Endothelial cell of umbilical vein (primary cell): ENCODE measurements around the gene CXCL11. TPM values are rescaled to one million over a fixed set of nuclear protein-coding genes. Genes with fewer than 3 reads are reported as not detected.
"Not testable (repeated sequence)": the region's sequence is repeated elsewhere in the genome, so short reads cannot be mapped to it uniquely, and the experiment has no call there.

Experiments used
- BruUV-seq: library from RNA; stranded (reverse); fragments of 400-500 nt; replicated peaks from 2 replicates; lab custom pipeline; 2021; lab: Mats Ljungman, UMichigan
- CTCF ChIA-PET: fragments of 300-600, 350-600 bp; sonication (Branson Sonifier 250); formaldehyde crosslinking; loops from one replicate; lab custom pipeline; 2021; ENCODE audit warnings: antibody characterized with exemption, inconsistent platforms; lab: Charles Lee
- POLR2A ChIA-PET: fragments of 300-600, 350-600 bp; sonication (Branson Sonifier 250); formaldehyde crosslinking; loops from one replicate; lab custom pipeline; 2021; ENCODE audit warnings: antibody characterized with exemption, inconsistent platforms; lab: Charles Lee
- DNase-seq: peaks from one replicate; pipeline ENCODE4 v3.0.0-alpha.2; 2011; ENCODE audit warnings: low read depth, low spot score
- FAIRE-seq: peaks from 2 replicates; lab custom pipeline; 2011; peaks lifted over from hg19 to GRCh38; lab: Jason Lieb, UNC
- H2AFZ ChIP-seq: 2 replicates; pipeline ENCODE4 v1.6.0; 2012; ENCODE audit warnings: low read depth, low read length, control low read depth, inconsistent platforms
- H3K27ac ChIP-seq: 2 replicates; pipeline ENCODE4 v1.5.1; 2011; ENCODE audit warnings: low read depth, mild to moderate bottlenecking, control low read depth, low read length, moderate library complexity; ENCODE audit not compliant: insufficient read depth
- H3K27me3 ChIP-seq, 2 experiments: 2 replicates each; pipeline versions ENCODE4 v1.6.0 to v1.6.1; 2011; ENCODE audit warnings: low read length in 2 of 2, mixed read lengths in 1 of 2; ENCODE audit not compliant: control insufficient read depth in 2 of 2, insufficient read depth in 2 of 2
- H3K36me3 ChIP-seq, 2 experiments: 2 replicates in 1 of 2; 3 replicates in 1 of 2; pipeline ENCODE4 v1.5.1; 2011; ENCODE audit warnings: low read length in 2 of 2, mild to moderate bottlenecking in 1 of 2, moderate library complexity in 1 of 2; ENCODE audit not compliant: control insufficient read depth in 2 of 2, insufficient read depth in 2 of 2; ENCODE audit errors: extremely low read depth in 1 of 2
- H3K4me1 ChIP-seq: 3 replicates; pipeline ENCODE4 v1.5.1; 2011; ENCODE audit warnings: mild to moderate bottlenecking, low read length; ENCODE audit not compliant: control insufficient read depth, insufficient read depth; ENCODE audit errors: extremely low read depth
- H3K4me2 ChIP-seq: 2 replicates; pipeline ENCODE4 v1.6.1; 2011; ENCODE audit warnings: low read length, control low read depth, mixed read lengths; ENCODE audit not compliant: insufficient read depth
- H3K4me3 ChIP-seq, 3 experiments: fragments of 200-600 bp in 1 of 3; sonication (generic), shearing (Covaris generic) in 1 of 3; replicated peaks in 1 of 3; 2 replicates each; pipeline ENCODE4 v1.5.1; 2011 to 2016; ENCODE audit warnings: control low read depth in 3 of 3, low read length in 3 of 3, mild to moderate bottlenecking in 2 of 3, inconsistent platforms in 1 of 3, low read depth in 1 of 3, moderate library complexity in 1 of 3; ENCODE audit not compliant: insufficient read depth in 1 of 3
- H3K79me2 ChIP-seq: 2 replicates; pipeline ENCODE4 v1.6.0; 2012; ENCODE audit warnings: low read length, inconsistent platforms; ENCODE audit not compliant: control insufficient read depth, insufficient read depth
- H3K9ac ChIP-seq: replicated peaks from 2 replicates; pipeline ENCODE3; 2011; ENCODE audit warnings: low read length, control low read depth; ENCODE audit not compliant: insufficient read depth; ENCODE audit errors: extremely low read depth
- H3K9me1 ChIP-seq: replicated peaks from 3 replicates; pipeline ENCODE4 v1.6.0; 2011; ENCODE audit warnings: mild to moderate bottlenecking, low read length; ENCODE audit not compliant: control insufficient read depth, insufficient read depth; ENCODE audit errors: extremely low read depth
- H3K9me3 ChIP-seq: replicated peaks from 2 replicates; pipeline ENCODE4 v1.5.1; 2012; ENCODE audit warnings: low read length, inconsistent platforms; ENCODE audit not compliant: control insufficient read depth, insufficient read depth
- H4K20me1 ChIP-seq: replicated peaks from 2 replicates; pipeline ENCODE3; 2011; ENCODE audit warnings: mild to moderate bottlenecking, low read length; ENCODE audit not compliant: control insufficient read depth, insufficient read depth; ENCODE audit errors: extremely low read depth
- CTCF ChIP-seq, 2 donors: IDR thresholded peaks; 1 replicate in 1 of 2; 2 replicates in 1 of 2; pipeline ENCODE4 v1.5.1; 2011; ENCODE audit warnings: low read length in 2 of 2, mild to moderate bottlenecking in 2 of 2, moderate library complexity in 2 of 2, control low read depth in 1 of 2, inconsistent platforms in 1 of 2, low read depth in 1 of 2; ENCODE audit not compliant: insufficient read depth in 1 of 2; ENCODE audit errors: extremely low read depth in 1 of 2
- EZH2 ChIP-seq: IDR thresholded peaks from 2 replicates; pipeline ENCODE4 v1.6.1; 2012; ENCODE audit warnings: borderline replicate concordance, low read depth, mild to moderate bottlenecking, moderate library complexity, low read length, inconsistent platforms; ENCODE audit not compliant: severe bottlenecking
- FOS ChIP-seq: IDR thresholded peaks from 2 replicates; pipeline ENCODE4 v1.6.1; 2011; ENCODE audit warnings: mild to moderate bottlenecking, low read length, moderate library complexity, borderline replicate concordance; ENCODE audit not compliant: insufficient read depth
- GATA2 ChIP-seq: IDR thresholded peaks from 2 replicates; pipeline ENCODE4 v1.7.0; 2011; ENCODE audit warnings: low read depth, mild to moderate bottlenecking, moderate library complexity, mixed read lengths, low read length; ENCODE audit not compliant: insufficient read length, insufficient read depth
- JUN ChIP-seq: IDR thresholded peaks from 2 replicates; pipeline ENCODE4 v1.6.1; 2011; ENCODE audit warnings: borderline replicate concordance, low read depth; ENCODE audit not compliant: insufficient read length, insufficient read depth
- MAX ChIP-seq: IDR thresholded peaks from 2 replicates; pipeline ENCODE4 v1.6.1; 2011; ENCODE audit not compliant: insufficient read depth, insufficient read length
- MYC ChIP-seq: IDR thresholded peaks from one replicate; pipeline ENCODE4 v1.6.1; 2011; ENCODE audit warnings: mild to moderate bottlenecking, low read depth, low read length
- POLR2A ChIP-seq: IDR thresholded peaks from 2 replicates; pipeline ENCODE4 v1.6.1; 2012; ENCODE audit warnings: low read depth, mild to moderate bottlenecking, control low read depth, low read length
- POLR2AphosphoS5 ChIP-seq: IDR thresholded peaks from 2 replicates; pipeline ENCODE4 v1.6.1; 2012; ENCODE audit warnings: low read depth, mild to moderate bottlenecking, control low read depth, low read length, moderate library complexity; ENCODE audit not compliant: insufficient read depth
- dilution Hi-C: fragments of 300-500 bp; cut with MboI; formaldehyde crosslinking; loops from one replicate; pipeline ENCODE4 v1.15.0; 2019; ENCODE audit warnings: low sequenced_read_pairs; ENCODE audit not compliant: extremely low pct_ligation_motif_present
- intact Hi-C: fragments of 100-400 bp; cut with micrococcal nuclease; formaldehyde crosslinking; loops from one replicate; pipeline ENCODE4 v1.10.0; 2022
- polyA plus RNA-seq, 4 experiments: library from polyadenylated mRNA; depleted of rRNA in 3 of 4; stranded (reverse) in 3 of 4; unstranded in 1 of 4; fragments of >200 nt; gene quantifications; 2 replicates each; pipeline versions ENCODE4 v1.2.1 to v1.2.3, GENCODE V29; 2011 to 2012; ENCODE audit warnings: missing spikeins in 1 of 4
- total RNA-seq: library from RNA; stranded (reverse); gene quantifications from 2 replicates; pipeline ENCODE4 v1.2.3, GENCODE V29; 2021

Gene CXCL11
- total and polyA plus RNA-seq, 2 donors (not counting 3 experiments of a cell fraction or from before 2014, with no cell fraction given), result 0.91 to 1.1 TPM

- H3K27ac ChIP-seq, H2AFZ ChIP-seq, H4K20me1 ChIP-seq, H3K79me2 ChIP-seq, H3K36me3 ChIP-seq, H3K4me3 ChIP-seq, intact Hi-C loops, FAIRE-seq, POLR2A ChIA-PET, H3K4me1 ChIP-seq, H3K9me1 ChIP-seq, H3K9ac ChIP-seq, dilution Hi-C loops, H3K9me3 ChIP-seq, H3K27me3 ChIP-seq: not testable (repeated sequence)
- CTCF ChIA-PET, result interaction anchor here (1.0 to 1.5 kb wide), 4 partner anchors 17 to 137 kb away, joined by 3 to 4 read pairs (median 4); no protein-coding TSS in a partner anchor
- TSS peak; percentile 88 for BruUV-seq
- H3K4me2 ChIP-seq, result peak overlapping the region; percentile 36
- peak; percentile 60 for TF ChIP-seq JUN
- TF ChIP-seq FOS, result peak; percentile 46
- peak; percentile 84 for DNase-seq
Observed at GRCh38 chr4:76042241-76042998, 6.5 kb upstream of the CXCL11 start.

GRCh38 chr4:76036855-76037254, 985 bp upstream of the CXCL11 start:
- FAIRE-seq (no peak), DNase-seq (no peak)
- POLR2A ChIA-PET, result interaction anchor here (1.4 kb wide), 1 partner anchor 41 kb away, joined by 3 read pairs; no protein-coding TSS in a partner anchor
- H3K27ac ChIP-seq, result no peak overlapping the region
- CTCF ChIA-PET, result interaction anchor here (1.4 to 2.7 kb wide), 3 partner anchors 22 to 40 kb away, joined by 3 to 33 read pairs (median 8); no protein-coding TSS in a partner anchor
- BruUV-seq, result no TSS peak
- no peak overlapping the region for H3K9ac ChIP-seq
- no peak overlapping the region for H3K4me2 ChIP-seq
- peak overlapping the region; percentile 38 for H2AFZ ChIP-seq
- no peak overlapping the region for H3K4me3 ChIP-seq
- no peaks in the 10 kb centered on the region for H3K79me2 ChIP-seq
- peaks cover 12% of the 10 kb centered on the region for H3K4me1 ChIP-seq
- no peaks in the 10 kb centered on the region for H3K27me3 ChIP-seq
- no peaks in the 10 kb centered on the region for H3K36me3 ChIP-seq
- TF ChIP-seq MYC, result no peak
- no peak for TF ChIP-seq GATA2
- TF ChIP-seq MAX, result no peak
- no peak for TF ChIP-seq POLR2AphosphoS5
- no peak for TF ChIP-seq POLR2A
- no peak for TF ChIP-seq CTCF (IDR thresholded peaks at IDR 0.05; ENCODE audit: extremely low read depth in 1 of 2, insufficient read depth in 1 of 2, low read depth in 1 of 2, low read length in 2 of 2)
- TF ChIP-seq EZH2, result no peak
- TF ChIP-seq FOS, result no peak
- TF ChIP-seq JUN, result no peak
- H3K9me3 ChIP-seq, result no peaks in the 10 kb centered on the region
- no peaks in the 10 kb centered on the region for H3K9me1 ChIP-seq
- H4K20me1 ChIP-seq, result no peaks in the 10 kb centered on the region
- dilution Hi-C loops, result no loop called here
- intact Hi-C loops, result no loop called here
